Parathyroid adenoma (tissue), 2 donors: ENCODE measurements around the gene NKG7.

Experiments used
- H2AFZ ChIP-seq: fragments of 300-600 bp; sonication (generic); one replicate; pipeline ENCODE4 v1.7.0; 2017; ENCODE audit warnings: antibody characterized with exemption, mild to moderate bottlenecking
- H3K27ac ChIP-seq: fragments of 300-600 bp; sonication (generic); one replicate; pipeline ENCODE4 v1.7.0; 2017
- H3K27me3 ChIP-seq: fragments of 300-600 bp; sonication (generic); one replicate; pipeline ENCODE4 v1.7.0; 2017; ENCODE audit warnings: low read length; ENCODE audit not compliant: control insufficient read depth, insufficient read depth
- H3K36me3 ChIP-seq: fragments of 300-600 bp; sonication (generic); one replicate; pipeline ENCODE4 v1.7.0; 2017; ENCODE audit warnings: low read length; ENCODE audit not compliant: control insufficient read depth, insufficient read depth
- H3K4me1 ChIP-seq: fragments of 300-600 bp; sonication (generic); one replicate; pipeline ENCODE4 v1.7.0; 2017; ENCODE audit warnings: control low read depth
- H3K4me2 ChIP-seq: fragments of 300-600 bp; sonication (generic); one replicate; pipeline ENCODE4 v1.7.0; 2017; ENCODE audit warnings: low read length
- H3K4me3 ChIP-seq: fragments of 300-600 bp; sonication (generic); one replicate; pipeline ENCODE4 v1.7.0; 2017; ENCODE audit warnings: low read depth, low read length
- H3K79me2 ChIP-seq: fragments of 300-600 bp; sonication (generic); one replicate; pipeline ENCODE4 v1.7.0; 2017; ENCODE audit warnings: control low read depth
- H3K9ac ChIP-seq: fragments of 300-600 bp; sonication (generic); one replicate; pipeline ENCODE4 v1.7.0; 2017; ENCODE audit warnings: mild to moderate bottlenecking
- H3K9me3 ChIP-seq: fragments of 300-600 bp; sonication (generic); one replicate; pipeline ENCODE4 v1.7.0; 2017; ENCODE audit warnings: low read length; ENCODE audit not compliant: control insufficient read depth
- CTCF ChIP-seq: fragments of 300-600 bp; sonication (generic); IDR thresholded peaks from one replicate; pipeline ENCODE4 v1.7.0; 2017; ENCODE audit warnings: antibody characterized with exemption, mild to moderate bottlenecking
- donor health status: primary hyperparathyroidism.

The NKG7 gene

DNA sequence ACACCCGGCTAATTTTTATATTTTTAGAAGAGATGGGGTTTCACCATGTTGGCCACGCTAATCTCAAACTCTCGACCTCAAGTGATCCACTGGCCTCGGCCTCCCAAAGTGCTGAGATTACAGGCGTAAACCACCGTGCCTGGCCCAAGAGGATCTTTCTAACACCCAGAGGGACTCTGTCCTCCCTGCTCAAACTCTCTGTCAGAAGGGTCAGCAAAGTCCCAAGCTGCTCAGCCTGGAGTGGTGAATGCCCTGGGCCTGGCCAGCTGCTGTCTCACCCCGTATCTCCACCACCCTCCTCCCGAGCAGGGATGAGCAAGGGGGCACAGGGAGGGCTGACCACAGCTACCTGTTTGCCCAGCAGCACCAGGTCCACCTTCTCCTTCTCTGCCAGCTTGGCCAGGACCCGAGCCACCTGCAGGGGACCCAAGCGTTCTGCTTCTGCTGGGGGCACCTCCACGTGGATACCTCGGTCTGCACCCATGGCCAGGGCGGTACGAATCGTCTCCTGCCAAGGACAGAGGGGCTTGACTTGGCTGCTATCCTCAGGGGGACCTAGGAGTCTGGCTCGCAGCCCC, 19.6 kb downstream of the NKG7 start:
- Histone ChIP-seq H2AFZ (no peak overlapping the region), H3K27ac (no peak overlapping the region), H3K36me3 (no peaks in the 10 kb centered on the region), H3K9ac (no peak overlapping the region), H3K79me2 (peaks cover 3% of the 10 kb centered on the region), H3K4me1 (peaks cover 13% of the 10 kb centered on the region), H3K4me2 (no peak overlapping the region), H3K27me3 (no peaks in the 10 kb centered on the region), H3K4me3 (no peak overlapping the region), H3K9me3 (no peaks in the 10 kb centered on the region)
- no peak for TF ChIP-seq CTCF

GRCh38 chr19:51351266-51351990, 21.0 kb downstream of the NKG7 start:
- Histone ChIP-seq H3K9ac (no peak overlapping the region), H3K4me1 (peaks cover 13% of the 10 kb centered on the region), H3K79me2 (no peaks in the 10 kb centered on the region), H3K9me3 (no peaks in the 10 kb centered on the region), H3K4me2 (no peak overlapping the region), H2AFZ (no peak overlapping the region), H3K4me3 (no peak overlapping the region), H3K36me3 (no peaks in the 10 kb centered on the region), H3K27ac (no peak overlapping the region), H3K27me3 (no peaks in the 10 kb centered on the region)
- TF ChIP-seq CTCF = no peak

GRCh38 chr19:51347209-51347928, 25.1 kb downstream of the NKG7 start:
- no peak for TF ChIP-seq CTCF
- no peak overlapping the region for H3K4me3 ChIP-seq
- no peak overlapping the region for H3K4me2 ChIP-seq
- no peaks in the 10 kb centered on the region for H3K27me3 ChIP-seq
- H3K36me3 ChIP-seq = no peaks in the 10 kb centered on the region
- H3K27ac ChIP-seq = no peak overlapping the region
- no peak overlapping the region for H3K9ac ChIP-seq
- H3K79me2 ChIP-seq = no peaks in the 10 kb centered on the region
- no peak overlapping the region for H2AFZ ChIP-seq
- peaks cover under 1% of the 10 kb centered on the region for H3K4me1 ChIP-seq
- no peaks in the 10 kb centered on the region for H3K9me3 ChIP-seq

DNA sequence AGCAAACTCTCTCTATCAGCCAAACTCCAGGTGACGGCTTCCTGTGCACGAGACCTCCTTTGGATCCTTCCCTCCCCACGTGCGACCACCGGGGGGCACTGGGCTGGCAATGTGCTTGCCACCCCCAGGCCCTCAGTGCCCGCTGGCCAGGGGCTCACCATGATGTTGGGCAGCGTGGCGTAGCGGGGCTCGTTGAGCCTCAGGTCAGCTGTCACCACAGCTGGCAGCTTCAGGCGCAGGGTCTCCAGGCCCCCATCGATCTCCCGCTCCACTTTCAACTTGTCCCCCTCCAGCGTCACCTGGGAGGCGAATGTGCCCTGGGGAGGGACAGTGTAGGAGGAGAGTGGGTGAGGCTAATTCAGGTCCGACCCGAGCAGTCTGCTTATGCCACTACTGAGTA, 25.7 kb downstream of the NKG7 start:
- TF ChIP-seq CTCF = no peak
- Histone ChIP-seq H3K4me3 (no peak overlapping the region), H3K9me3 (no peaks in the 10 kb centered on the region), H3K4me1 (peaks cover 6% of the 10 kb centered on the region), H3K79me2 (no peaks in the 10 kb centered on the region), H3K36me3 (no peaks in the 10 kb centered on the region), H3K27ac (no peak overlapping the region), H3K4me2 (no peak overlapping the region), H3K9ac (no peak overlapping the region), H2AFZ (no peak overlapping the region), H3K27me3 (no peaks in the 10 kb centered on the region)
